ENCODE measurements around the gene PCOLCE2. TPM values are rescaled to one million over a fixed set of nuclear protein-coding genes. Genes with fewer than 3 reads are reported as not detected.

The PCOLCE2 gene
- total and polyA plus RNA-seq, 10 of the 15 experiments (the other 5 are each of a cell fraction or from before 2014, with no cell fraction given): 0.11 to 7.6 (median 0.40) TPM

DNA sequence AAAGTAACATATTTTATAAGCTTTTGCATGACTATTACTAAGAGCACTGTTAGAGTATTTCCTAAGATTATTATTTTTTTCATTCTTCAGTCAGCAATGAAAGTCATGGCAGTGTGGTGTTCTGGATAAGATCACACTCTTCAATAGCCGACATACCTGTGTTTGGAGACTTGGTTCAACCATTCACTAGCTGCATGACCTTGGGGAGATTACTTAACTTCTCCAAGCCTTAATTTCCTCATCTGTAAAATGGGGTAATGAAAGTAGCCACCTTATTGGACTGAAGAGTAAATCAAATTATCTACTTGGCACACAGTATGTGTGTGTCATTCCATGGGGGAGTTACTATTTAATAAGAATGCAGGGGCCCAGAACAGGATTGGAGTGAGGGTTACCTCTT, 24.5 kb upstream of the PCOLCE2 start:
- ChIA-PET CTCF (interaction anchor here (0.6 kb wide), 1 partner anchor 27 kb away, joined by 3 read pairs; no protein-coding TSS in a partner anchor), SMC1A (ENCODE audit: uncharacterized antibody, unreplicated experiment) (interaction anchor here (0.6 kb wide), 1 partner anchor 30 kb away, joined by 3 read pairs; no protein-coding TSS in a partner anchor), POLR2A (no interaction called here), RAD21 (ENCODE audit: unreplicated experiment) (no interaction called here)
- no peak overlapping the region for H3K4me2 ChIP-seq (ENCODE audit: control insufficient read depth, insufficient read depth)
- DNase-seq (ENCODE audit: low read depth, low spot score) (no peak), ATAC-seq (no peak), FAIRE-seq (no peak)
- no peaks in the 10 kb centered on the region; the same call in 2 of the 3 replicates for H3K9me3 ChIP-seq (replicated peaks; ENCODE audit: control insufficient read depth, insufficient read depth, low read length)
- no peaks in the 10 kb centered on the region; a peak in 1 of 4 replicates for H3K27me3 ChIP-seq (replicated peaks in 1 of 2; ENCODE audit: control insufficient read depth in 2 of 2, insufficient read depth in 2 of 2, low read length in 1 of 2)
- no peak overlapping the region for H3K4me3 ChIP-seq
- WGBS (ENCODE audit: insufficient coverage, insufficient replicate concordance, low lambda C conversion rate, missing lambda C conversion rate): 89% methylated on average over 1 of the region's 1 CpG
- no peaks in the 10 kb centered on the region for H4K20me1 ChIP-seq (ENCODE audit: control insufficient read depth, insufficient read depth)
- no peaks in the 10 kb centered on the region for H3K79me2 ChIP-seq (ENCODE audit: control insufficient read depth, insufficient read depth, low read length)
- H3K27ac ChIP-seq (ENCODE audit: control insufficient read depth, insufficient read depth): no peak overlapping the region
- intact Hi-C loops (cut with micrococcal nuclease; ENCODE audit: unreplicated experiment) (no loop called here), in situ Hi-C loops (cut with MboI) (no loop called here)
- no peaks in the 10 kb centered on the region for H3K36me3 ChIP-seq (ENCODE audit: control insufficient read depth in 2 of 2, insufficient read depth in 2 of 2, low read length in 1 of 2)
- no peak overlapping the region for H3K9ac ChIP-seq (ENCODE audit: control insufficient read depth, insufficient read depth, low read length)
- H3K4me1 ChIP-seq (ENCODE audit: control insufficient read depth, insufficient read depth, low read length): no peaks in the 10 kb centered on the region
- no TSS peak for BruUV-seq (replicated peaks)
- H2AFZ ChIP-seq (ENCODE audit: control insufficient read depth, low read depth, low read length): no peak overlapping the region
- TF ChIP-seq SMAD5 (IDR thresholded peaks at IDR 0.05; ENCODE audit: low read depth) (no peak), SUZ12 (IDR thresholded peaks at IDR 0.05; ENCODE audit: unreplicated experiment) (no peak), SP1 (IDR thresholded peaks at IDR 0.05; ENCODE audit: low read depth, low read length) (no peak), MTA3 (IDR thresholded peaks at IDR 0.05; ENCODE audit: borderline replicate concordance, low read length) (no peak), HDAC6 (IDR thresholded peaks at IDR 0.05; ENCODE audit: unreplicated experiment) (no peak), STAT1 (conservative IDR thresholded peaks at IDR 0.05) (no peak)
- TF ChIP-seq, protein P1, sequence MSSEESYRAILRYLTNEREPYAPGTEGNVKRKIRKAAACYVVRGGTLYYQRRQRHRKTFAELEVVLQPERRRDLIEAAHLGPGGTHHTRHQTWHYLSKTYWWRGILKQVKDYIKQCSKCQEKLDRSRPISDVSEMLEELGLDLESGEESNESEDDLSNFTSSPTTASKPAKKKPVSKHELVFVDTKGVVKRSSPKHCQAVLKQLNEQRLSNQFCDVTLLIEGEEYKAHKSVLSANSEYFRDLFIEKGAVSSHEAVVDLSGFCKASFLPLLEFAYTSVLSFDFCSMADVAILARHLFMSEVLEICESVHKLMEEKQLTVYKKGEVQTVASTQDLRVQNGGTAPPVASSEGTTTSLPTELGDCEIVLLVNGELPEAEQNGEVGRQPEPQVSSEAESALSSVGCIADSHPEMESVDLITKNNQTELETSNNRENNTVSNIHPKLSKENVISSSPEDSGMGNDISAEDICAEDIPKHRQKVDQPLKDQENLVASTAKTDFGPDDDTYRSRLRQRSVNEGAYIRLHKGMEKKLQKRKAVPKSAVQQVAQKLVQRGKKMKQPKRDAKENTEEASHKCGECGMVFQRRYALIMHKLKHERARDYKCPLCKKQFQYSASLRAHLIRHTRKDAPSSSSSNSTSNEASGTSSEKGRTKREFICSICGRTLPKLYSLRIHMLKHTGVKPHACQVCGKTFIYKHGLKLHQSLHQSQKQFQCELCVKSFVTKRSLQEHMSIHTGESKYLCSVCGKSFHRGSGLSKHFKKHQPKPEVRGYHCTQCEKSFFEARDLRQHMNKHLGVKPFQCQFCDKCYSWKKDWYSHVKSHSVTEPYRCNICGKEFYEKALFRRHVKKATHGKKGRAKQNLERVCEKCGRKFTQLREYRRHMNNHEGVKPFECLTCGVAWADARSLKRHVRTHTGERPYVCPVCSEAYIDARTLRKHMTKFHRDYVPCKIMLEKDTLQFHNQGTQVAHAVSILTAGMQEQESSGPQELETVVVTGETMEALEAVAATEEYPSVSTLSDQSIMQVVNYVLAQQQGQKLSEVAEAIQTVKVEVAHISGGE (CRISPR knock-in tag; IDR thresholded peaks at IDR 0.05): no peak
- TF ChIP-seq, protein P2, sequence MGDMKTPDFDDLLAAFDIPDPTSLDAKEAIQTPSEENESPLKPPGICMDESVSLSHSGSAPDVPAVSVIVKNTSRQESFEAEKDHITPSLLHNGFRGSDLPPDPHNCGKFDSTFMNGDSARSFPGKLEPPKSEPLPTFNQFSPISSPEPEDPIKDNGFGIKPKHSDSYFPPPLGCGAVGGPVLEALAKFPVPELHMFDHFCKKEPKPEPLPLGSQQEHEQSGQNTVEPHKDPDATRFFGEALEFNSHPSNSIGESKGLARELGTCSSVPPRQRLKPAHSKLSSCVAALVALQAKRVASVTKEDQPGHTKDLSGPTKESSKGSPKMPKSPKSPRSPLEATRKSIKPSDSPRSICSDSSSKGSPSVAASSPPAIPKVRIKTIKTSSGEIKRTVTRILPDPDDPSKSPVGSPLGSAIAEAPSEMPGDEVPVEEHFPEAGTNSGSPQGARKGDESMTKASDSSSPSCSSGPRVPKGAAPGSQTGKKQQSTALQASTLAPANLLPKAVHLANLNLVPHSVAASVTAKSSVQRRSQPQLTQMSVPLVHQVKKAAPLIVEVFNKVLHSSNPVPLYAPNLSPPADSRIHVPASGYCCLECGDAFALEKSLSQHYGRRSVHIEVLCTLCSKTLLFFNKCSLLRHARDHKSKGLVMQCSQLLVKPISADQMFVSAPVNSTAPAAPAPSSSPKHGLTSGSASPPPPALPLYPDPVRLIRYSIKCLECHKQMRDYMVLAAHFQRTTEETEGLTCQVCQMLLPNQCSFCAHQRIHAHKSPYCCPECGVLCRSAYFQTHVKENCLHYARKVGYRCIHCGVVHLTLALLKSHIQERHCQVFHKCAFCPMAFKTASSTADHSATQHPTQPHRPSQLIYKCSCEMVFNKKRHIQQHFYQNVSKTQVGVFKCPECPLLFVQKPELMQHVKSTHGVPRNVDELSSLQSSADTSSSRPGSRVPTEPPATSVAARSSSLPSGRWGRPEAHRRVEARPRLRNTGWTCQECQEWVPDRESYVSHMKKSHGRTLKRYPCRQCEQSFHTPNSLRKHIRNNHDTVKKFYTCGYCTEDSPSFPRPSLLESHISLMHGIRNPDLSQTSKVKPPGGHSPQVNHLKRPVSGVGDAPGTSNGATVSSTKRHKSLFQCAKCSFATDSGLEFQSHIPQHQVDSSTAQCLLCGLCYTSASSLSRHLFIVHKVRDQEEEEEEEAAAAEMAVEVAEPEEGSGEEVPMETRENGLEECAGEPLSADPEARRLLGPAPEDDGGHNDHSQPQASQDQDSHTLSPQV (IDR thresholded peaks at IDR 0.05): no peak
- TF ChIP-seq, protein P3, sequence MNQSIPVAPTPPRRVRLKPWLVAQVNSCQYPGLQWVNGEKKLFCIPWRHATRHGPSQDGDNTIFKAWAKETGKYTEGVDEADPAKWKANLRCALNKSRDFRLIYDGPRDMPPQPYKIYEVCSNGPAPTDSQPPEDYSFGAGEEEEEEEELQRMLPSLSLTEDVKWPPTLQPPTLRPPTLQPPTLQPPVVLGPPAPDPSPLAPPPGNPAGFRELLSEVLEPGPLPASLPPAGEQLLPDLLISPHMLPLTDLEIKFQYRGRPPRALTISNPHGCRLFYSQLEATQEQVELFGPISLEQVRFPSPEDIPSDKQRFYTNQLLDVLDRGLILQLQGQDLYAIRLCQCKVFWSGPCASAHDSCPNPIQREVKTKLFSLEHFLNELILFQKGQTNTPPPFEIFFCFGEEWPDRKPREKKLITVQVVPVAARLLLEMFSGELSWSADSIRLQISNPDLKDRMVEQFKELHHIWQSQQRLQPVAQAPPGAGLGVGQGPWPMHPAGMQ (IDR thresholded peaks at IDR 0.05; ENCODE audit: borderline replicate concordance): no peak
- TF ChIP-seq, protein P4, sequence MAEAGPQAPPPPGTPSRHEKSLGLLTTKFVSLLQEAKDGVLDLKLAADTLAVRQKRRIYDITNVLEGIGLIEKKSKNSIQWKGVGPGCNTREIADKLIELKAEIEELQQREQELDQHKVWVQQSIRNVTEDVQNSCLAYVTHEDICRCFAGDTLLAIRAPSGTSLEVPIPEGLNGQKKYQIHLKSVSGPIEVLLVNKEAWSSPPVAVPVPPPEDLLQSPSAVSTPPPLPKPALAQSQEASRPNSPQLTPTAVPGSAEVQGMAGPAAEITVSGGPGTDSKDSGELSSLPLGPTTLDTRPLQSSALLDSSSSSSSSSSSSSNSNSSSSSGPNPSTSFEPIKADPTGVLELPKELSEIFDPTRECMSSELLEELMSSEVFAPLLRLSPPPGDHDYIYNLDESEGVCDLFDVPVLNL (IDR thresholded peaks at IDR 0.05; ENCODE audit: low read depth, low read length): no peak

Measured in GM12878 (cell line).